Measurements from ENCODE around the gene ANKRD63.

The ANKRD63 gene

DNA sequence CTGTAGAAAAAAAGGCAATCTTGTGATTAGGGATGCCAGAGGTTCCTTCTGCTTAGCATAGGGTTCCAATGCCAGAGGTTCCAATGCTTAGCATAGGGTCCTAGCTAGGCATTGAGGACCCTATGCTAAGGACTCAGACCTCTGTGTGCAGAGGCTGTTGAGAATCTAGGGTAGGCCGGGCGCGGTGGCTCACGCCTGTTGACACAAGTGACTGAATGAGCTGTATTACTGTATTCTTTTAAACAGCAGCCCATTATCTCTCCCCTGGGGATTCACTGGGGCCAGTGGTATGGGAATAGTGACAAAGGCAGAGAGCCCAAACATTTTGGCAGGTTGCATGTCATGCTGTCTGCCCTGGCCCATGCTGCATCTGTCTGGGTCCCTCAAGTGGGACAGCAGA is 27.8 kb downstream of the ANKRD63 start:
- no peak for DNase-seq

DNA sequence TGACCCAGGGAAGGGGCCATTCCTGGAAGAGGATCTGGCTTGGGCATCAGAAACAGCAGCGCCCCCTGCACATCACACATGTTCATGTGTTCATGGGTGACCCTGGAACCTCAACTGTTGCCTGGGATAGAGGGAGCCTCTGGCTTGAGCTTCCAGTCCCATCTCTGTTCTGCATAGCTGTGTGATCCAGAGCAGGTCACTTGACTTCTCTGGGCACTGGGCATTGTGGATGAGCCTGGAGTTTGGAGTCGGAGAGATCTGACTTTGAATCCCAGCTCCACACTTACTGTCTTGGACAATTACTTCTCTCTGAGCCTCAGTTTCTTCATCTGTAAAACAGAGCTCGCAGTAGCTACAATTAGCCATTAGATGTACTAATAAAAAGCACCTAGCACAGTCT is 28.4 kb downstream of the ANKRD63 start:
- no peak for DNase-seq

DNA sequence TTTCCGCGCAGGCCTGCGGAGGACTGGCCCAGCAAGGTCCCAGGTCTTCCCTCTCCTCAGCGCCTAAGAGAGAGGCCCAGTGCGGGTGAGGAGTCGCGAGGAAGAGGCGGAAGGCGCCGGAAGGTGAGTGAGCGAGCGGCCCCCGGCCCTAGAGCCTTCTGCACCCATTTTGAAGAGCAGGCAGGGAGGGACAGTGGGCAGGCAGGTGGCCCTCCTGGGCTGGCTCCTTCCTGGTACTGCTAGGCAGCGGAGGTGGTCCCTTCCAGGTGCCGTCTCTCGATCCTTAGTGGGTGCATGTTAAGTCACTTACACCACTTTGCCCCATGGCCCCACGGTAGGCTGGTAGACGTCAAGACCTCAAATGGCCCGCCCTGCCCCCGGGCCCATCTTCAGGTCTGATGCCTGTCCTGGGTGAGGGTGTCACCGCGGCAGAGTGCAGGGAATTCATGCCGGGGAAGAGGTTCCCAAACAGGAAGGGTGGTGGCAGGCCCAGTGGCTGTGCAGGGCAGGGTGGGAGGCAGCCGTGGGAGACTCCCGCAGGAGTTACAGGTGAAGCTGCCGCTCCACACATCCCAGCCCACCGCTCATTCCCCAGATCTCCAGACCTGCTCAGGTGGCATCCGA is 29.6 kb downstream of the ANKRD63 start:
- DNase-seq, result no peak

DNA sequence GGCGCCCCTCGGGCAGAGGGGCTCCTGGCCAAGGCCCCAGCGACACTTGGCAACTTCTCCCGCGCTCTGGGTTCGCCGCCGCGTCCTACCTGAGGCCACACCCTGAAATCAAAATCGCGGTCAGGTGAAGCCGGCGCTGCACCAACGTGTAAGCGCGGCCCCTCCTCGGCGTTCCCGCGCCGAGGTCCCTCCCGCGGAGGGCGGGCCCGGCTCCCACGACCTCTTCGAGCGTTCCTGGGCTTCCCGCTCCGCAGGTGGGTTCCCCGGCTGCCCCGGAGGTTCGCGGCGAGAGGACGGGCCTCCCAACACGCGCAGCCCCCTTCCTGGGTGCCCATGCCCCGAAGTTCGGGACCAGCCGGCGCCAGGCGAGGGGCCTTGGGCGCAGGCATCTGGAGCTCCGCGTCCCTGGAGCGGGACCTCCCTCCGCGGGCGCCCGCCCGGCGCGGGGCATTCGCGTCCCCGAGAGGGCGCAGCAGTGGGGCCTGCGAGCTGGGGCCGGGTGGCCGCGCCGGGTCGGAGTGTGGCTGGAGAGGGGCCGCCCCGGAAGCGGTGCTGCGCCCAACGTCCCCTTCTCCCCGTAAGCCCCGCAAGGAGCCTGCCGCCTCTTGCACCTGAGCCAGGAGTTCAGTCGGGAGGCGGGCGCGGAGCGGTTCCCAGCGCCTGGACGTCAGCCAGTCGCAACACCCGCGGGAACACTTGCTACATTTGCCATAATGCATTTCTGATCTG is 30.3 kb downstream of the ANKRD63 start:
- DNase-seq, result no peak

DNA sequence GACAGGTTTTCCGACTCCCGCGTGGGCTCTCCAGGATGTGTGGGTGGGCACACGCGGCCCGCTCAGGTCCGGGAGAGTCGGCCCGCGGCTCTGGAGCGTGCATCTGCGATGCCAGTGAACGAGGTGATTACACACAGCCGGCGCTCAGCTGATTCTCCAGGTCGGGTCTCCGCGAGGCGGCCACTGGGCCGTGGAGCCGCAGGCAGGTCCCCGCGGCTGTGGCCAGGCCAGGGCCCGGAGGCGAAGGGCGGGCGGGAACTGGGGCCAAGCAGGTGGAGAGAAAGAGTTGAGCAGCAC is 30.8 kb downstream of the ANKRD63 start:
- no peak for DNase-seq

DNA sequence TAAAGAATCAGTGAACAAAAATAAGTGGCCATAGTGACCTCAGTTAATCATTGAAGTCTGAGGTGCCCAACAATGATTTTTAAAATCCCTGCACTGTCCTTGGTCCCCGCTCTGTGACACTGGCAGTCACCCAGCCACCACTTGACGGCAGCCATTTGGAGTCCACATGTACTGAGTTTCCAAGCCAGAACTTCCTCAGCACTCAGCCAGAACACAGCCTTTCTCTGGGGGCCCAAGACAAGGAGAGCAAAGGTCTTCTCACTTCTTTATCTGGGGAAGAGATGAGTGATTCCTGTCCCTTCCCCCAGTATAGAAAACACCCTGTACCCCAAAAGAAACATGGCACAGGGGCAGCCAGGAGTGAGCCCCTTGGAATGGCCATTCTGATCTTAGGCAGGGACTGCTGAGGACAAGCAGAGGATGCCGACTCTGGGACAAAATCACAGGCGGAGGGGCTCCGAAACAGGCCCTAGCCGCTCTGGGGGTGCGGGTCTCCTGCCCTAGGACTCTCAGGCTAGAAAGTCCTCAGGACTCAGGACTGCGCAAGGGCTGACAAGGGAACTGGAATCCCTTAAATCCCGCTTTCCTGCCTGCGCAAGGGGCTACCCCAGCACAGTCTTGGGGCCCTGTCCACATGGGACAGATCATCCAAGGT is 31.3 kb downstream of the ANKRD63 start:
- DNase-seq, result no peak

DNA sequence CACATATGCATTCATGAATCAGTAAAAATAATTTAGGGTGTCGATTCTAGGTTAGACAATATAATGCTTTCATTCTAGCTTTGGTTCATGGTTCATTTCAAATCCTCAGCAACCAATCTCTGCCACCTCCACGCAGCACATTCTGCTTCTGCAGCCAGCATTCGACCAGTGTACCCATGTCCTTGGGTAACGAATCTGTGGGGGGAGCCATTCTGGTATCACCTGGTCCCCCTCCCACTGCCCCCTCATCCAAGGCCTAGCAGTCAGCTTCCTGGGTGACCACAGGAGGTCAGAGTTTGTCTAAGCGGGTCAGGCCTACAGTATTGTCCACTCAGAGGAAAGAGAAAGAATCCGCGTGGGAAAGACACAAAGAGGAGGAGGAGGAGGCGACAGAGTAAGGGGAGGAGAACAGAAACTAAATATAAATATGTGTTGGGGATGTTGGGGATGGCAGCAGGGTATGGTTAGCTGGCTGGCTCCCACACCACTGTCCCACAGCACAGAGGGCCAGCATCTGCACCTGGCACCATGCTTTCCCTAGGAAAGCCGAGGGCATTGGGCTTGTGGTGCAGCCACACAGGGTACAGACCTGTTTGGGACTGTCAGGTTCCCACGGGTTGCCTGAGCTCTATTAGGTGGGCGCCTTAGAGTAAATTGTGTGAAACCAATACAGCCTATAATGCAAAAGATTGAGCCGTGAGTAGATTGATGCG is 31.9 kb downstream of the ANKRD63 start:
- DNase-seq, result no peak

DNA sequence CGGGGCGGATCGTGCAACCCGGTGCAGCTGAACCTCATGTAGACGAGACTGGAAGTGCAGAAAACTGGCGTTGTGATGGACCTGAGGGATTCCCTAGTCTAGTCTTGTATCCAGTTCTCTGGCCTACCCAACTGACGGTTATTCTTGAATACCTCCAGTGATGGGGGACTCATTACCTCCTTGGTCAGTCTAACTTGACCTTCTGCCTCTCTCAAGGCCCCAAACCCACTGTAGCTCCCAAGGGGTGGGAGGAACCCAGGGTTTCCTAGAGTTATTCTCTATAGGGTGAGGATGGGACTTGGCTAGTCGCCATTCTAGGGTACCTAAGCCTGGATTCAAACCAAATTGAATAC is 32.6 kb downstream of the ANKRD63 start:
- no peak for DNase-seq

DNA sequence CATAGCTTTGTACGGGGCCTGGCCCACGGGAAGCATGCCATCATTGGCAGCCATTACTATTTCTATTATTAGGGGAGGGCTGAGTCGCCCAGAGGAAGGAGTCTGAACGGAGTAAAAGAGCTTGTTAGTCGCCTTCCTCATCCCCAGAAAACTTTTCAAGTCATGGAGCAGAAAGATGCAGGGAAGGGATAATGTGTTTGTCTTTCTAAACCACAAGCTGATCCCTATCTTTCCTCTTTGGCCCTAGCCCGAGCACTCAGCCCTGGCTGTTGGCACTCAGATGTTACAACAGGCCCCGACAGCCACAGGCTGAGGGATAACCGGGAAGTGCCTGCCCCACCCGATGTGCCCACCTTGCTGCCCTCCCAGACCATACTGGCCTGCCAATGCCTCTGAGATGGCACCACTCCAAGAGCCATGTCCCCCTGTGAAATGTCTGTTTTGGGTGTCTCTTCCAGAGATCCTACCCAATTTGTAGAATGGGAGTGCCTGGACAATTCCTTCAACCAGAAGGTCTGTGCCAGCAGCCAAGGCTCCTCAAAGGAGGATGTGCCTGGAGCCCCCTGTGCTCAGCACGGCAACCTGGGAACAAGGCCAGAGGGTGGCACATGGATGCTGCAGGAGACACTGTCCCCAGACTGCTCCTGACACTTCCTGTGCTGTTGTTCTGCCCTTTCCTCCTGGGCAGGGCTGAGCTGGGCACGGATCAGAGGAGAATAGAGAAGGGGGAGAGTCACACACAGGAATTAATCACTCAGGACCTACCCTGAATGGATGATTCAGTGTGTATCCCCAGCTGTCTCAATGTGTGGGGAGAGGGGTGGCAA is 33.2 kb downstream of the ANKRD63 start:
- peak; percentile 25 for DNase-seq

DNA sequence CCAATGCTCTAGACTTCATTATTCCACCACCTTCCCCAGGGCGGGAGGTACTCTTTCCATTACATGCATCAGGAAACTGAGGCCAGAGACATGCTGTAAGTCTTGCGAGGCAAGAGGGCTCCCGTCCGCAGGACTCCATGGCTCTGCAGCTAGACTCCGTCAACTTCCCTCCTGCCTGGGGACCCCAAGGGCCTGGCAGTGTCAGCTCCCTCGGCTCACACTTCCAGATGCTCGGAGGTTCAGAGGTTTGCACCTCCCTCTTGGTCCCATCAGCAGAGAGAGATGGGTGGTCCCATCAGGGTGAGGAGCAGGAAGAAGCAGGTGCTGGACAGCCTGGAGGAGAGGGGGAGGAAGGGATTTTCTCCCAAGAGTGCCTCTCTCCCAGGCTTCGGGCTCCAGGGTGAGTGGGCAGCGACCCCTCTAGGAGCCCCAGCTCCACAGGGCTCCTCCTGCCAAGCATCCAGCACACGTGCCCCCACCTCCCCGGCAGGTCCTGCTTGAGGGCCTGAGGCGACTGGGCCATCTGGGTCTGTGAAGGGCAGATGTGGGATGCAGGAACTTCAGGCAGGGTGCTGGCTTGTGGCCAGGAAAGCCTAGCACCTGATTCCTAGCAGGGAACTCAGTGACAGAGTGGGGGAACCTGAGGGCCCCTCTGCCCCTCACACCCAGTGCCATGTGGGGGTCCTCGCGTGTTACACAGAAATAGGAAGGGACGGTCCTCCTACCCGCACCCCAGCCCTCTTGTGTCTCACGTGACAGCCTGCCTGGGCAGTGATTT is 34.7 kb downstream of the ANKRD63 start:
- no peak for DNase-seq

DNA sequence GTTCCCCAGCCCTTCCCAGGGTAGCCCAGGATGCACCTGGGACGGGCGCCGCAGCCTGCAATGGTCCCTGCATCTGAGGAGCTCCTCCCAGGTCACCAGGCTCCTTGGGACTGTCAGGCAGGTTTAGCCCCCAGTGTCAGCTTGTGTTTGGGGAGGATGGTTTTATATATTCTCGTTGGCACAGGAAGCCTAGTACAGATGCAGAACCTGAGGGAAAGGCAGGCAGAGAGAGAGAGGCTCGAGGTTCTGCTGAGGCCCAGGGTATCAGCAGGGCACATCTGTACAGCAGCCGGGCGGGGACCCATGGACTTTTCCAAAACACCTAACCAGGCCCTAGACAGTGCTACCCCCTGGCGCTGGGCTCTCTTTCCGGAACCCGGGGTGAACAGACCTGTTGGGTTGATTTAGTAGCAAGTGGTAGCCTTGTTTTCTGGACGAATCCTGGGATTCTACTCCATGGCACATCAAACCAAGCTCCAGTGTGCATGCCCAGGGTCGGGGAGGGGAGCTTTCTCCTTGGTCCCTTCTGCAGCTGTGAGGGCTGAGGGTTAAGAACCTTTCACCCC is 35.4 kb downstream of the ANKRD63 start:
- DNase-seq, result no peak

DNA sequence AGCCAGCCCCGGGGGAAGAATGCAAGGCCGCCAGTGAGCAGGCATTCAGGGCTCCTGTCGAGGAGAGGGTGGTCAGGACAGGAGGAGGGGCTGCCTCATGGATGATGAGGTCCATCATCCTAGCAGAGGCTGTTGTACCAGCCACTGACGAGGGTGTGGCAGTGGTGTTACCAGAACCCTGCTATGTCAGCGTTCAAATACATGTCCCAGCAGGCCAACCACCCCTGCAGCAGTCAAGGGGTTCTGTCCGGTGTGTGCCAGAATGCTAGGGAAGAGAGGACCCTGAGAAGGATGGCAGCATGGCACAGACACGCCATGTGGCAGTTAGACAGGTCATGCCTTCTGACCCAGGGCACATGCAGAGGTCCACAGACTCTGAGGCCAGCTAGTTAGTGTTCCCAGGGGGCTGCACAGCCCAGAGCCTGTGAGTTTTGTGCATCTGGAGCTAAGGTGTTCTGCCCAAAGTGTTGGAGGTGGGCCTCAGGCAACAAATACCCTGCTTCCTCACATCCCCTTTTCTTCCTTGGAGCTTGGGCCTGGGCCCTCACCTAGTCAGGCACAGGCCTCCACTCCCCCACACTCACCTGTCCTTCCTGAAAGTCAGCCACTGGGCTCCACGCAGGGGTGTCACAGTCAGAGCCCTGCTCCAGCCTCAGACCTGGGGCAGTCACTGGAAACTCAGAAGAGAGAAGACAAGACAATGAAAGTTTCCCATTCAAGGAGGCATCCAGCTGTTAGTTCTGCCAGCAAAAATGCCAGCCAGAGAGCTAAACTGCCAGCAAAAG is 36.2 kb downstream of the ANKRD63 start:
- no peak for DNase-seq

DNA sequence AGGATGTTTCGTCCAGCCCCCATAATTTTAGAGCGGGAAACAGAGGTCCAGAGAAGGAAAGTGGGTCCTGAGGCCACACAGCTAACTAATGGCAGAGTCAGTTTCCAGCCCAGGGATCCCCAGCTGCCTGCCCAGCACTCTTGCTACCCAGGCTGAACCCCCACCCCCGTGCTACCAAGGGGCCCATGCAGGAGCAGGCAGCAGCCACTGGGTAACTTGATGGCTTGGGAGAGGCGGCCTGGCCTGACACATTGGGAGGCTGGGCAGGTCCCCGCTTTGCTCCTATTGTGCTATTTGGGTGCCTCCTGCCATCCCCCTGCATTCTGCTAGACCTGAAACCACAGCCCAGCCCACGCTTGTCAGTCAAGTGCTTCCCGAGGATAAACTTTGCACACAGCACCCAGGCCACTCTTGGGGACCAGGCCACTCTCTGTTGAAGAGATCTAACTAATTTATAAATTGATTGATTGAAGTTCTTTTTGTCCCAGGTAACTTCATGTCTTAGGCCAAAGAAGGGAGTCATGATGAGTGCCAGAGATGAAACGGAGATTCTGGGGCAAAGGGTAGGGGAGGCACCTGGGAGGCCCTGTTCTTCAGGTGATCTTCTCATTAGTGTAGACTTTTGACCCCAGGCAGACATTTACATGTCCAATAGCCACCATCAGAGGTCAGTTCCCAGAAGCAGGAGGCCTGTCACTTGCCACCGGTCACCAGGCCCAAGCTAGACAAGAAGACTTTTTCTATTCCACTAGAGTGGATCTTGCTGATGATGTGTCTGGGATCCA is 37.0 kb downstream of the ANKRD63 start:
- DNase-seq, result no peak

DNA sequence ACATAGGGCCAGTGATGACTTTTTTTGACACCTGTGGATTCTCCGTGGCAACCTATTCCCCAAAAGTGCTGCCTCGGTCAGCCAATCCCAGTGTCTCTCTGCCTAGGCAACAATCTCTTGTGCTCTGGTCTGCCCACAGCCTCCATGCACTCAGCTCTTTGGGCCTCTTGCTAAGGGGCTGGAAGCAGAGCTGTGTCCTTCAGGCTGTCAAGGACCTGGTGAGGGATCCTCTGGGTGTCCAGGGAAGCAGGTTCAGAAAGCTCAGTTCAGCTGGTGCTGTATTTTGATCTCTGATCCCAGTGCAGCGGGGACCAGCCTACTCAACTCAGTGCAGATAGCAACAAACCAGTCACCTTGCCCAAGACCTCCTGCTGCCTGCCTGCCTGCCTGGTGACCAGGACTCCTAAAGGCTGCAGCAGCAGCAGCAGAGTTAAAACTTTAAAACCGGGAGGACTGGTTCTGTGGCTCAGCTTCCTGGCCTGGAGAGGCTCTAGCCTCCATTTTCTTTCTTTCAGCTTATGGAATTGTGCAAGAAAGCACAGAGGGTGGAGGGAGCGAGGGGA is 37.8 kb downstream of the ANKRD63 start:
- DNase-seq, result no peak

DNA sequence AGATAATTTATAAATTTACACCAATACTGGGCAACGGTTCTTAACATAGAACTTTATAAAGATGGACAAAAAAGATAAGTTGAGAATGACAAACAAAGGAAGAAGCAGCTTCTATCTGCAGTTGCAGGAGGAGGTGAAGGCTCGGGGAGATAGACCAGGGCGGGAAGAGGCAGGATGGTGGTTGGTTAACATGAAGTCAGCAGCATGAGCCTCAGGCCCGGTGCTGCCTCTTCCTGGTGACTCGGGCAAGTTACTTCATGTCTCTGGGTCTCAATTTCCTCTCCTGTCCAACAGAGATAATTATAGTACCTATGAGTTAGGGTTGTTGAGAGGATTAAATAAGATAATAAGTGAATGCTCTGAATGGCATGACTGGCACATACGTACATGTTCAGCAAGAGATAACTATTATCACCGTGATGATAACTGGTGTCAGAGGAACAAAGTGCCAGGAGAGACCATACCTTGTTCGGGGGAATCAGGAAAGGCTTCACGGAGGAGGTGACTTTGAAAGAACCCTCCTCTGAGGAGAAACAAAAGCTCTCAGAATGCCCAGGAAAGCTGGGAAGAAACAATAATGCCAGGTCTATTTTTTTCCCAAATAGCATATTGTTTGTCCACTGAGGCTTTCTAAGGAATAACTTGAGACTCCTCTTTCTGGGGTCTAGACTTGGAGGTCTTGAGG is 39.6 kb downstream of the ANKRD63 start:
- no peak for DNase-seq

DNA sequence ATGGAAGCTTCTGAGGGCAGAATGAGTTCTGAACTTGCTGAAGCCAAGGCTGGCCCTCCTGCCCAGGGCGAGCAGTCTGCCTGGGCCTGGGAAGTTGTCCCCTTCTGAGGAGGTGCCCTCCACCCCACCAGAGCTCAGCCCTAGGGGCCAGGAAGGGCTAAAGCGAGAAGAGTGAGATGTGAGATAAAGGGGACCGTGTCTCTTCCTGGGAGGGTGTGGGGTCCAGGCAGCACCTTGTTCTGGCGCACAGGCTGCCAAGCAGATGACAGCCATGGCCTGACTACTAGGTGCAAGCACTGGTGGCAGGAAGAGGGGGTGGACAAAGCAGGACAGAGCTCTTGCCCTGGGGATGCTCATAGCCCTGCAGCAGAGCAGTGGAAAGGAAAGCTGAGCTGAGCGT is 40.3 kb downstream of the ANKRD63 start:
- DNase-seq, result no peak

DNA sequence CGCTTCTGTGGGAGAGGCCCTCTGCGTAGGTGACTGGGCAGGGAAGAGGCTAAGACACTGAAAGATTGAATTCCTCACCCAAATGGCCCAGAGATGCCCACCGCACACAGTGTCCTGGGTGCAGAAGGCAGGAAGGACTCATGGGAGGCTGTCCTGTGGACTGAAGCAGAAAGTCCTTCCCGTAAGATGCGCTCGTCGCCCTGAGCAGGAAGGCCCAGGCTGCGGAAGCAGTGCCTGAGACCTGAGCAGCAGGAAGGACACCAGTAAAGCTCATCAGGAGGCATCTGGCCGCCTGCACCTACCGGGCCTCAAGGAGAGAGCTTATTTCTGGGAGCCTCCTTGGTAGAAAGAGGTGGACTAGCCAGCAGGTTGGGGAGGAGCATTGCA is 40.7 kb downstream of the ANKRD63 start:
- DNase-seq, result no peak

DNA sequence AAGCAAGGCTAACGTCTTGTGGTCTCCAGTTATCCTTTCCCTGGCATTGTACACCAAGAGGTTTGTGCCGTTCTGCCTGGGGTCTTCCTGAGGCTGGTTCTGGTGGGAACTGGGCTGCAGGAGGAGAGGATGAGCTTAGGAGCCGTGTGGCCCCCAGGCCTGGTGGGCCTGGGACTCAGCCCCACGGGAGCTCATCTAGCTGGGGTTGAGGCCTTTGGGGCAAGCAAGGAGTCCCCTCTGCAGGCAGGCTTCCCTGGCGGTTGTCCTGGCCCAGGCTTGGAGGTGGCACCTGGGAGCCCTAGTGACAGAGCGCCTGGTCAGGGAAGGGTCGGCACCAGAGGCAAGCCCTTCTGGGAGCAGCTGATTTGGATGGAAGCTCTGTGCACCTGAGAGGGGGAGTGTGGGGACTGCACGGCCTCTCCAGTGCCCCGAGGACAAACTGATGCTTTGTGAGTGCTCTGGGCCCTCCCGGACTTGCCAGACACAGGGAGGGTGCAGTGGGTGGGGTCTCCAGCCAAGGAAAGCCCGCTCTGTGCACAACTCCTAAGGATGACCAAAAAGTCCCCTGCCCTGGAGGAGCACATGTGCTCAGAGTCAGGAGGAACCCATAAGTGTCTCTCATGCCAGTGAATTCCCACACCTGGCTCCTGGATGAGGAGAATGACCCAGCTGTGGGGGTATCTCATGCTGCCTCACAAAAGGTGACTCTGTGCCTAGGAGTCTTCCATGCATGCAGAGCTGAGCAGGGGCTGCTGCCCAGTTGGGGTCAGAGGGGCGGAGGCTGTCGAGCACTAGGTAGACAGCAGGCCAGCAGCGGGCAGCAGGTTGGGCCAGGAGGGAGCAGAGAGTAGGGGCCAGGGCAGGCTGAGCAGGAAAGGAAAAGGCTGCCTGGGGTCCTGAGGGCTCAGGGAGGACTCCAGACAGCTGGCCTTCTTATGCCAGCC is 41.3 kb downstream of the ANKRD63 start:
- DNase-seq, result no peak

All from fibroblast of skin of abdomen (primary cell).